ENCODE data around the gene DCAF16.

DCAF16 gene

DNA sequence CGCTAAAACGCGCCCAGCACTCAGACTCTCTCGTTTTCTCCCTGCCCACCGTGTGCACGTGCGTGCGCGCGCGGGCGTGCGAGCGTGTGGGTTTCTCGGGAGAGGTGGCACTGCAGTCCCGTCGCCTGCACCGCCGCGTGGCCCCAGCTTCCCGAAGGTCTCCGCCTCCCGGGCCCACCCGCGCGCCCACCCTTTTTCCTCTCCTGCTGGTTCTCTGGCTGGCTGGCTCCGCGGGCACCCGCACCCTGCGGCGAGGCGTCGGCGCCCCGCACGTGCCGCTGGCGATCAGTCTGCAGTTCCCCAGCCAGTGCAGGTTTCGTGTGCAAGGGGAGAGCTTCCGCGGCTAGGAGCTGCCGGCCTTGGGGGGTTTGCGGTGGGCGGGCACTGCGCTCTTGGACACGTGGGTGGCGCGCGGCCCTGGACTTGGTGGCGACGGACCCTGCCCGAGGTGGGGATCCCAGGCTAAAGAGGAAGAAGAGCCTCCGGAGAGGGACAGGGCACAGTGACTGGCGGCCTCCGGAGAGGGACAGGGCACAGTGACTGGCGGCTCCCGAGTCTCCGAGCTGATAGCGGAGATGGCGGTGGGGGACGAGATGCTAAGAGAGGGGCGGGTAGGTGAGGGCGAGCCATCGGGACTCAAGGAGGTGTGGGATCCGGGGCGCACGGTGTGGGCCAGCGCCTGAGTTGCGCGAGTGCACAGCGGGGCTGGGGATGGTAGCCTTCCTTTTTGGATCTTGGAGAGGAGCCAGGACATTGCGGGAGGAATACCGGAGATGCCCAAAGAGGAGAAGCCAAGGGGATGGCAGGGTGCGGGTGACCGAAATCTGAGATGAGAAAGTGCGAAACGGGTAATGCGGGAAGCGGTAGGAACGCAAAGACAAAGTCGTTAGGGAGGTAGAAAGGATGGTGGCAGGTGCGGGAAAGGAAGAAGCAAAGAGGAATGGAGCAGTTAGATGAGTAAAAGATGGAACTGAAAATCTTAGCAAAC, 29.0 kb downstream of the DCAF16 start, which contains the start of gene FAM184B:
Gene FAM184B (minus strand): TSS at position 322 of the 988 bp plus-strand sequence. CDS start 322 bp downstream, outside the sequence.
- no peak for DNase-seq (ENCODE audit: low read depth)

DNA sequence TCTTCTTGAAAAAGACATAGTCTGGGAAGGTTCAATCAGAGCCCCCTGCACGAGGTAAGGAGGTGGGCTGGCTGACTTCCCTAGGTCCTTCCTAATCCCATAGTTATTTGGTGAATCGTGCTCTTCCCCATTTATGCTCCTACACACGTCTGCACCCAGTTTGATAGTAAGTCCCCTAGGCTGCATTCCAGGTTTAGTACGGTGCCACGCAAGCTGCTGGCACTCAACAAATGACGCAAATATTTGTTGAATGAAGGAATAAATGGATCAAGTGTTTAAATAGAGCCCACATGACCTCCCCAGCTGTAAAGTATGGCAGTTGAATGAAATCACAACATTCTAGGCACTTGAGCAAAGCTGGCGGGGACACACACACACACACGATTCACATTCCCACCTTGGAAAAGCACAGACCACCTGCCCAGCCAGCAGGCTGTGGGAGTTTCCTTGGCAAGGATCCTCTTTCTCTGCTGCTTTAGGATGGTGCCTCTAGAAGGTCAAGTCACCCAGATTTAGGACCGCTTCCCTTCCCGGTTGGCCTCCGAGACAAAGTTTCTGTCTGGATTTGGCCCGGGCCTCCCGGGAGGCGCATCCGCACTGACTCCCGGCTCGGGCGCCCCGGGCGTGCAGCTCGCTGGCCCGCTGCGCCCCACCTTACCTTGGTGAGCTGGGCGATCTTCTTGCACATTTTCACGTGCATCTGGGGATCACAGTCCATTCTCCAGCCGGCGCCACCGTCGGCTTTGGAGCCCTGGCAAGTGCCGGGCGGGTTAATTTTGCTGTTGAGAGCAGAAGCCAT, 29.9 kb downstream of the DCAF16 start:
- no peak for DNase-seq (ENCODE audit: low read depth)

DNA sequence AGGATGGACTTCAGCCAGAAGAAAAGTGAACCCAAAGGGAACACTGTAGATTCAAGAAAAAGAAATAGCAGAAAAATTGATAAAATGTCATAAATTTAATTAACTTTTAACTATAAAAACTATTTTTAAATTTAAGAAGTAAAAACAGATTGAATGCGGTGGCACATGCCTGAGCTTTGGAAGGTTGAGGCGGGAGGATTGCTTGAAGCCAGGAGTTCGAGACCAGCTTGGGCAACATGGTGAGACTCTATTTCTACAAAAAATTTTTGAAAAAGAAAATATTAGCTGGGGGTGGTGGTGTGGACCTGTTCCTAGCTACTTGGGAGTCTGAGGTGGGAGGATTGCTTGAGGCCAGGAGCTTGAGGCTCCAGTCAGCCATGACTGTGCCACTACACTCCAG, 32.1 kb downstream of the DCAF16 start:
- DNase-seq (ENCODE audit: low read depth) = no peak

DNA sequence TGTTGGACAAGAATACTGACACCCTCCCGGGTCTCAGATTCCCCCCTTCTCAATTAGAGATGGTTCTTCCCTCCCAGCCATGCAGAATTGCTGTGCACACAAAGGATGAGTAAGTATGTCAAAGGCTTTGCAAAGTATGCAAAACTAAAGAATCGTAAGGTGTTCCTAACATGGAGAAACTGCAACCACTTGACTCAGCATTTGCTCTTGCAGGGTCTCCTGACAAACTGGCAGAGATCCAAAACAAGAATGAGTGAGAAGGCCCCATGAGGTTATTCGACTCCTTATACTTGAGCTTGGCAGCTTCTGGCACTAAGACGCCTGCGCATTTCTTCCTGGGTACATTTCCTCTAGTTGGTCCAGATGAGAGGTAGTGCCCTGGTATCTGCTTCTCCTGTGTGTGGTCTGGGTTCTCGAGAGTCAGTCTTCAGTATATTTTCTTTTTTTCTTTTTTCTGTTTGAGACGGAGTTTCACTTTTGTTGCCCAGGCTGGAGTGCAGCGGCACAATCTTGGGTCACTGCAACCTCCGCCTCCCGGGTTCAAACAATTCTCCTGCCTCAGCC, 37.3 kb downstream of the DCAF16 start:
- DNase-seq (ENCODE audit: low read depth) = no peak

DNA sequence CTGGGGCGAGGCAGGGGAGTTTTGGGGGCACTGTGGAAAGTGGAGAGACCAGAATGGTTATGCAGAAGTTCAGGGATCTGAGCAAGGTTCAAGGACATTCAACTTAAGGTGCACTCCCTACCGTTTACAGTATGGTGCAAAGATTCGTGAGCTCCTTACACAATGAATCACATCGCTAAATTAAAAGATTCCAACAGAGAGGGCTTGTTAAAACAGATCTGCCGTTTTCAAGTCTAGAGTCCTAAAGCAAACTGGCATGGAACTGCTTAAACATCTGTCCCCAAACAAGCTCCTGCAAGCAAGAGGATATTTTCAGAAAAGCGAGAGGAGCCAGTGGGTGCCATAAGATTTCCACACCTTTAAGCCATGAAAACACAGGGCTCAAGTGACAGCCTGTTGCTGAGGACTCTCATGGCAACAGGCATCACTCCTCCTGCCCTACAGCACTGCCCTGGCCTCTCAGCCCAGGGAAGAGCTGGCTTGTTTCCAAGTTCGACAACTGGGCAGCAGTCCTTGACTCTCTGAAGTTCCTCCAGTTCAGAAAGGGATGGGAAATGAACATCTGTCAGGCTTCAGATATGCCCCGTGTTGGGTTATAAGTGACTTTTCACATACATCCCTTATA, 39.2 kb downstream of the DCAF16 start:
- no peak for DNase-seq (ENCODE audit: low read depth)

DNA sequence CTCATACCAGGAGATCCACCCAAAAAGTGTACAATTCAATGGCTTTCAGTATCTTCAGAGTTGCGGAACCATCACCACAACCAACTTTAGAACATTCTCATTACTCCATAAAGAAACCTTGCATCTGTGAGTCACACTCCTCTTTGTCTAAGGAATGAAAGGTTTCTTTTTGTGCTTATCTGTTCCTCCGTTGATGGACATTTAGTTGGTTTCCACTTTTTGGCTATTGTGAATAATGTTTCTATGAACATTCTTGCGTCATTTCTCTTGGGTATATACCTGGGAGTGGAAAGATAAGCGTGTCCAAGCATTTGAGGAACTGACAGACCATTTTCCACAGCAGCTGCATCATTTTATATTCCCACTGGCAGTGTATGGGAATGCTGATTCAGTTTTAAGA, 39.7 kb downstream of the DCAF16 start:
- DNase-seq (ENCODE audit: low read depth) = no peak

DNA sequence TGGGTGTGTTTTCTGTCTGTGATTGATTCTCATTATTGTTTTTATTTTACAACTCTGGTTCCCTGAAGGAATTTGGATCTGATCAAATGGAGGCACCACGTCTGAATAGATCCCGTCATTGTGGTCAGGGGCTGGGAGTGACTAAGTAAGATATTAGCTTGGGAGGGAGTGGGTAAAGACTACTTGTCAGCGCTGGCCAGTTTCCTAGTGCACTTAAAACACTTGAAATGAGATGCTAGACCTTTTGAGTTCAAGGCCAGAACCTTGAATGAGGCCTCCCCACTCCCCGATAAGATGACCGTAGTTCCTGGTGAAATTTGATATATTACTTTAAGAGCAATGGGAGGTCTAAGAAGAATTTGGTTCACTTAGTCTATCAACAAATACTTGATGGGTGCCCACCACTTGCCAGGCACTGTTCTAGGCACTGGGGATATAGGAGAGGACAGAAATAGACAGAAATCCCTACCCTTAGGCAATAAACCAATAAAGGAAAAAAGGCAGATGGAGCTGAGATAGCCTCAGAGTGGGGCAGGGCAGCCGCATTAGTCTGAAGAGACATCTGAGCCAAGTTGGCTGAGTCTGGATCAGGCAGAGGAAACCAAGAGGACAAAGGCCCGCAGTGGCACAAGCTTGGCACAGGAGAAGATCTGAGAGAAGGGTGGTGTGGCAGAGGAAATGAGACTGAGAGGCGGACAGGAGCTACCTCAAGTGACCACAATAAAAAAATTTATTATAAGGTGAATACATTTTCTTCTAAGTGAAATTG, 41.0 kb downstream of the DCAF16 start:
- no peak for DNase-seq (ENCODE audit: low read depth)

DNA sequence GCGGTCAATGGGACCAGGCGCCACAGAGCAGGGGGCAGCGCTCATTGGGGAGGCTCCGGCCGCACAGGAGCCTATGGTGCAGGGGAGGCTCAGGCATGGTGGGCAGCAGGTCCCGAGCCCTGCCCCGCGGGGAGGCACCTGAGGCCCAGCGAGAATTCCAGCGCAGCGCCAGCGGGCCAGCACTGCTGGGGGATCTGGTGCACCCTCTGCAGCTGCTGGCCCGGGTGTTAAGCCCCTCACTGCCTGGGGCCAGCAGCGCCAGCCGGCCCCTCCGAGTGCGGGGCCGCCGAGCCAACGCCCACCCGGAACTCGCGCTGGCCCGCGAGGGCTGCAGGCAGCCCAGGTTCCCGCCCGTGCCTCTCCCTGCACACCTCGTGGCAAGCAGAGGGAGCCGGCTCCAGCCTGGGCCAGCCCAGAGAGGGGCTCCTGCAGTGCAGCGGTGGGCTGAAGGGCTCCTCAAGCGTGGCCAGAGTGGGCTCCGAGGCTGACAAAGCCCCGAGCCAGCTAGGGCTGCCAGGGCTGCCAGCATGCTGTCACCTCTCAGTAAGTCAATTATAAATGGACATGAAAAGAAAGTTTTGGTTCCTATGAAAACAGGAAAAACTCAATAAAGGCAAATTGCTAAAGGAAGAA, 43.6 kb downstream of the DCAF16 start:
- DNase-seq (ENCODE audit: low read depth) = no peak

DNA sequence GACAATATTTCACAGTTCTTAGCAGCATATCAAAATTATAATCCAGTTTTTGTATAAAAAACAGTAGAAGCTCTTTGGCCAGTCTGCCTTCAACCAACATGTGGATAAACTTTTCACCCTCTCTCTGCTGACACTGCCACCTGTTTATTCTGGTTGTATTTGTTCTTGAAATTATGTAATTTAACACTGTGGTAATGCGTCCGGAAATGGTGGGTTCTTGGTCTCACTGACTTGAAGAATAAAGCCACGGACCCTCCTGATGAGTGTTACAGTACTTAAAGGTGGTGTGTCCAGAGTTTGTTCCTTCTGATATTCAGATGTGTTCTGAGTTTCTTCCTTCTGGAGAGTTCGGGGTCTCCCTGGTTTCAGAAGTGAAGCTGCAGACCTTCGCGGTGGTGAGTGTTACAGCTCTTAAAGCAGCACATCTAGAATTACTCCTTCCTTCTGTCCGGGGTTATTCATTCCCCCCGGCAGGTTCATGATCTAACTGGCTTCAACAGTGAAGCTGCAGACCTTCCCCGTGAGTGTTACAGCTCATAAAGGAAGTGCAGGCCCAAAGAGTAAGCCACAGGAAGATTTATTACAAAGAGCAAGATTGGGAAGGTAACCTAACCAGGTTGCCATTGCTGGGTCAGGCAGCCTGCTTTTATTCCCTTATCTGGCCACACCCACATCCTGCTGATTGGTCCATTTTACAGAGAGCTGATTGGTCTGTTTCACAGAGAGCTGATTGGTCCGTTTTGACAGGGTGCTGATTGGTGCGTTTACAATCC, 44.9 kb downstream of the DCAF16 start:
- DNase-seq (ENCODE audit: low read depth) = no peak

DNA sequence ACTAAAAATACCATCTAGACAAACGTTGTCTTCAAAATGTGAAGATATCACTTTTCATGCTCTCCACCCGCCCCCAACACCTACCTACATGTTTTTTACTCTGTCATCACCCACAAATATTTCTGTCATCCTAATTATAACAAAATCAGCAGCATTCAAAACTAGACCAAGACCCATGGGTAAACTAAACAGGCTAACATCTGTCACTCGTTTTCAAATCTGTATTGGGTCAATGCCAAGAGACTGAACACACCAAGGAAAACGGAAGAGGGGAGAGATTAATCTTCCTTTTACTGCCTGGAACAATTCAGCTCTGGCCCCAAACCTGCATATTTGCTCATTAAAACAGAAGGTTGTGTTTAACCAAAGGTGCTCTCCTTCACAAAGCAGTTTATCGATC, 46.6 kb downstream of the DCAF16 start:
- DNase-seq (ENCODE audit: low read depth) = no peak

DNA sequence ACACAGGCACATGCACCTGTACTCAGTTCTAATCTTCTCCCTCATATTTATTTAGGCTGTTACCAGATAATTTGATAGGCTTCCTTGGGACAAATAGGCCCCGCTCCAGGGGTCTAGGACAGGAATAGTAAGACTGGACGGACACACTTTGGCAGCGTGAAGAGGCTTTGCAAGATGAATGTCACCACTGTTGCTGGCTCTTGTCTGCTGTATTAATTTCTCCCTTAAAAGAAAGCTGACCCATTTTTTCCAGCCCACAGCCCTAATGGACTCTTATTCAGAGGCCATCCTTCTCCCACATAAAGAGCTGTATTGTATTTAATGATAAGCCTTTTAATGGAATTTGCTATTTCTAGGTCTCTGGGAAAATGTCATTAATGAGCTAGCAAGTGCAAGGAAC, 47.1 kb downstream of the DCAF16 start:
- no peak for DNase-seq (ENCODE audit: low read depth)

DNA sequence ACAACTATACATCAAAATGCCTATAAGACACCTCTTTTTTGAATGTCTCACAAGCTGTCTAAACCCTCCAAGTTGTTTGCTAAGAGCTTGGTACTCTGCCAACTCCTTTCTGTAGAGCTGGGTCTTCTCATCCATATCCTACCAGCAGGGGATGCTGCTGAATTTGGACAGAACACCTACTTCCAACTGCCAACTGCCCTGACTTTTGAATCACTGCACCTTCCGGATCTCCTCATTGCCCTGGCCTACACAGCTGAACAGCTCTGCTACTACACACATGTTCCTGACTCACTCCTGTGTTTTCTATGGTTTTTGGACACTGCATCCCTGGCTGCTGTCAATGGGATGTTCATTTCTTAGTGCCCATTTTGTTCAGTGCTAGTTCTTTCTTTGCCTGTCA, 47.8 kb downstream of the DCAF16 start:
- DNase-seq (ENCODE audit: low read depth) = no peak

DNA sequence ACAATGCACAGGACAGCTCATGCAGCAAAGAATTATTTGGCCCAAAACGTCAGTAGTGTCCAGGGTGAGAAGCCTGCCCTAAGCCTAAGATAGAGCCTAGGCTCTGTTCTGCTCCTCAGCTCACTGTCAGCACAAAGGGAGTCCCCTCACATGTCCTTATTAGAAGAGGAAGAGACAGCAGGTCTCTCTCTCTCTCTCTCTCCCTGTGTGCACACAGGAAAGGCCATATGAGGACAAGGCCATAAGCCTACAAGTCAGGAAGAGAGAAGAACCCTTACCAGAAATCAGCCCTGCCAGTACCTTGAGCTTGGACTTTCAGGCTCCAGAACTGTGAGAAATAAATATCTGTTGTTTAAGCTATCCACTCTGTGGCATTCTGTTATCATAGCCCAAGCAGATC, 49.5 kb downstream of the DCAF16 start:
- DNase-seq (ENCODE audit: low read depth) = no peak

DNA sequence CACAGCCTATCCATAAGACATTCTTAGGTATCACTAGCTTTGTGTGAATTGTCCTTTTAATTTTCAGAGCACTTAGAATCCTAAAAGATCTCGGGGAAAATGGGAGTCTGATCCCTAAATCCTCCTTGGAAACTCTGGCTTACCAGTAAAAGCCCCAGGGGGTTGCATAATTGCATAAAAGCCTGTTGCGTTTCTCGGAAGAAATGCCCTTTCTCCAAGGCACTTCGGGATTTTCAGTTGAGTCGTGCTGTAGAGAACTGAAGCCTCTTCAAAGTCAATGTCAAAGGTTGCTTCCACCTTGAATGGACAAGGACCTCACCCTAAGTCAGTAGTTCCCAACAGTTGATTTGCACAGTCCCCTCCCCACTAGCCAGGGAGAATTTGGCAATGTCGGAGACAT, 49.9 kb downstream of the DCAF16 start:
- DNase-seq (ENCODE audit: low read depth) = no peak

DNA sequence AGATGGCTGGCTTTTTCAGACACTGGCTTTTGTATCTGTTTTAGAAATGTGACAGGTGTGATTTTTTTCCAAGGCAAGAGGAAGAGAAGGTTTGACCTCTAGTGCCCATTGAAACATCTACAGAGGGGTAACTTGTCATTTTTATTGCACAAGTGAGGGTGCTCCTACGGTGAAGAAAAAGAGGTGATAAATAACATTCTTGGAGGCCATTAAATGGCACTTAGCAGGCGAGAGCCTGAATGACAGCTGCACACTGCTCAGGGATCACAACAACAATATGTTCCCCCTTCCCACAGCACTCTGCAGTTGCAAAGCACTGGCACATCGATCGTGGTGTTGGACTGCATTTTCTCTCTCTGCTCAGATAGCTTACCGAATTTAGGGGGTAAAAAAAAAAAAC, 52.1 kb downstream of the DCAF16 start:
- DNase-seq (ENCODE audit: low read depth) = no peak

DNA sequence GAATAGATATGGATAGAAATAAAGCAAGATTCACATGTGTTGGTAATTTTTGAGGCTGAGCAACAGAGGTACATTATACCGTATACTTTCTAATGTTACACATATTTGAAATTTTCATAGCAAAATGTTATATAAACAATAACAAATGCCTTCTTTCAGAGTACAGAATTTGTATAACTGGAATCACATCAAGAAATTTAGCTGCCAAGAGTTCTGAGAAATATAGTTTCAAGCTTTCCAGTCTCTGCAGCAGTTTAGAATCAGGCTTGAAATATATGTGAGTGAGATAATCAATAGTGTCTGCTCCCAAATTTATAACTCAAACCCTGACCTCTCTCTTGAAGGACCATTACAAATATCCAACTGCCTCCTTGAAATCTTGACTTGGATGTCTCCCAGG, 52.9 kb downstream of the DCAF16 start:
- DNase-seq (ENCODE audit: low read depth) = no peak

DNA sequence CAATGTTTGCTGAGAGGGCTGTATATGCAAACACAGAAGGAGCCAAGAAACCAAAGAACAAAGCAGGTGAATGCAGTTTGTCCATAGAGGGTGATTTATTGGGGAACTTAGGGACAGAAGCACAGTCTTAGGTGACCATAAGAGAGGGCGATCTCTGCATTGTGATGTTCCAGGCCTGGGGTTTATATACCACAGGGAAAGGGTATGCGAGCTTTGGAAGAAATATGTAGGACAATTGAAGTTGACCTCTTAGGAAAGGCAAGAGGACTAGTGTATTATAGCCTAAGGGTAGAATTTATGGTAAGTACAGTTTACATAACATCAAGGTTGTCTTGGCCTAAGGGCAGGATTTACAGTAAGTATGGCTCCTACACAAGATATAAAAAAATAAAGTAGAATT, 56.9 kb downstream of the DCAF16 start:
- no peak for DNase-seq (ENCODE audit: low read depth)

Measured in stimulated activated CD8-positive, alpha-beta memory T cell treated with anti-CD3 and anti-CD28 coated beads, Interleukin-15, amount 100 ng/mL, for 24 hours (primary cell).